ENCODE measurements around the gene ZC3H10. TPM values are rescaled to one million over a fixed set of nuclear protein-coding genes. Genes with fewer than 3 reads are reported as not detected.

ZC3H10 gene
- total and polyA plus RNA-seq, 4 donors = 1.8 to 9.6 (median 6.0) TPM

- WGBS, 2 donors = 88 to 93% methylated on average over 19 of the region's 19 CpGs
- no peak overlapping the region for H3K4me3 ChIP-seq (ENCODE audit: low read length in 2 of 2)
- H3K27ac ChIP-seq (ENCODE audit: low read depth in 1 of 2, low read length in 2 of 2) = no peak overlapping the region
- no peak for DNase-seq
- ATAC-seq (ENCODE audit: low FRiP score) = no peak
- no peaks in the 10 kb centered on the region for H3K9me3 ChIP-seq (ENCODE audit: control insufficient read depth, low read length)
- H3K4me1 ChIP-seq (ENCODE audit: control insufficient read depth in 1 of 2, insufficient read depth in 2 of 2, low read length in 2 of 2) = no peaks in the 10 kb centered on the region
- peaks cover 6 to 17% of the 10 kb centered on the region in 2 donors for H3K36me3 ChIP-seq (ENCODE audit: control insufficient read depth in 1 of 2, insufficient read depth in 2 of 2, low read length in 1 of 2)
- intact Hi-C loops (cut with DNase I) = no loop called here
- H3K27me3 ChIP-seq (ENCODE audit: control insufficient read depth in 1 of 2, insufficient read depth in 2 of 2, low read length in 1 of 2) = no peaks in the 10 kb centered on the region
These were observed 24.1 kb downstream of the ZC3H10 start for GRCh38 chr12:56141946-56142784.

GRCh38 chr12:56143217-56143616 is 25.2 kb downstream of the ZC3H10 start:
- no peak overlapping the region for H3K27ac ChIP-seq (ENCODE audit: low read depth in 1 of 2, low read length in 2 of 2)
- DNase-seq = no peak
- 78 to 79% methylated on average over 4 of the region's 4 CpGs for WGBS, 2 donors
- H3K27me3 ChIP-seq (ENCODE audit: control insufficient read depth in 1 of 2, insufficient read depth in 2 of 2, low read length in 1 of 2) = no peaks in the 10 kb centered on the region
- intact Hi-C loops (cut with DNase I) = no loop called here
- H3K9me3 ChIP-seq (ENCODE audit: control insufficient read depth, low read length) = no peaks in the 10 kb centered on the region
- ATAC-seq (ENCODE audit: low FRiP score) = no peak
- no peaks in the 10 kb centered on the region for H3K4me1 ChIP-seq (ENCODE audit: control insufficient read depth in 1 of 2, insufficient read depth in 2 of 2, low read length in 2 of 2)
- H3K4me3 ChIP-seq (ENCODE audit: low read length in 2 of 2) = no peak overlapping the region
- H3K36me3 ChIP-seq (ENCODE audit: control insufficient read depth in 1 of 2, insufficient read depth in 2 of 2, low read length in 1 of 2) = peaks cover 2 to 14% of the 10 kb centered on the region in 2 donors

- intact Hi-C loops (cut with DNase I) = no loop called here
- Histone ChIP-seq H3K27ac (ENCODE audit: low read depth in 1 of 2, low read length in 2 of 2) (no peak overlapping the region), H3K9me3 (ENCODE audit: control insufficient read depth, low read length) (no peaks in the 10 kb centered on the region), H3K4me1 (ENCODE audit: control insufficient read depth in 1 of 2, insufficient read depth in 2 of 2, low read length in 2 of 2) (no peaks in the 10 kb centered on the region), H3K4me3 (ENCODE audit: low read length in 2 of 2) (no peak overlapping the region), H3K36me3 (ENCODE audit: control insufficient read depth in 1 of 2, insufficient read depth in 2 of 2, low read length in 1 of 2) (peaks cover 0 to 14% of the 10 kb centered on the region in 2 donors), H3K27me3 (ENCODE audit: control insufficient read depth in 1 of 2, insufficient read depth in 2 of 2, low read length in 1 of 2) (no peaks in the 10 kb centered on the region)
- 86% methylated on average over 8 of the region's 8 CpGs for WGBS, 2 donors
- peak; percentile 6 for ATAC-seq (ENCODE audit: low FRiP score)
- DNase-seq = no peak
These were observed 25.8 kb downstream of the ZC3H10 start for GRCh38 chr12:56143870-56144269.

- WGBS, 2 donors = 77 to 89% methylated on average over 3 of the region's 3 CpGs
- ATAC-seq (ENCODE audit: low FRiP score) = no peak
- no peaks in the 10 kb centered on the region for H3K27me3 ChIP-seq (ENCODE audit: control insufficient read depth in 1 of 2, insufficient read depth in 2 of 2, low read length in 1 of 2)
- H3K4me1 ChIP-seq (ENCODE audit: control insufficient read depth in 1 of 2, insufficient read depth in 2 of 2, low read length in 2 of 2) = no peaks in the 10 kb centered on the region
- H3K9me3 ChIP-seq (ENCODE audit: control insufficient read depth, low read length) = no peaks in the 10 kb centered on the region
- no peak overlapping the region for H3K4me3 ChIP-seq (ENCODE audit: low read length in 2 of 2)
- DNase-seq = no peak
- H3K27ac ChIP-seq (ENCODE audit: low read depth in 1 of 2, low read length in 2 of 2) = no peak overlapping the region
- intact Hi-C loops (cut with DNase I) = no loop called here
- peaks cover 0 to 14% of the 10 kb centered on the region in 2 donors for H3K36me3 ChIP-seq (ENCODE audit: control insufficient read depth in 1 of 2, insufficient read depth in 2 of 2, low read length in 1 of 2)
These were observed 27.2 kb downstream of the ZC3H10 start for GRCh38 chr12:56145217-56145616.

DNA sequence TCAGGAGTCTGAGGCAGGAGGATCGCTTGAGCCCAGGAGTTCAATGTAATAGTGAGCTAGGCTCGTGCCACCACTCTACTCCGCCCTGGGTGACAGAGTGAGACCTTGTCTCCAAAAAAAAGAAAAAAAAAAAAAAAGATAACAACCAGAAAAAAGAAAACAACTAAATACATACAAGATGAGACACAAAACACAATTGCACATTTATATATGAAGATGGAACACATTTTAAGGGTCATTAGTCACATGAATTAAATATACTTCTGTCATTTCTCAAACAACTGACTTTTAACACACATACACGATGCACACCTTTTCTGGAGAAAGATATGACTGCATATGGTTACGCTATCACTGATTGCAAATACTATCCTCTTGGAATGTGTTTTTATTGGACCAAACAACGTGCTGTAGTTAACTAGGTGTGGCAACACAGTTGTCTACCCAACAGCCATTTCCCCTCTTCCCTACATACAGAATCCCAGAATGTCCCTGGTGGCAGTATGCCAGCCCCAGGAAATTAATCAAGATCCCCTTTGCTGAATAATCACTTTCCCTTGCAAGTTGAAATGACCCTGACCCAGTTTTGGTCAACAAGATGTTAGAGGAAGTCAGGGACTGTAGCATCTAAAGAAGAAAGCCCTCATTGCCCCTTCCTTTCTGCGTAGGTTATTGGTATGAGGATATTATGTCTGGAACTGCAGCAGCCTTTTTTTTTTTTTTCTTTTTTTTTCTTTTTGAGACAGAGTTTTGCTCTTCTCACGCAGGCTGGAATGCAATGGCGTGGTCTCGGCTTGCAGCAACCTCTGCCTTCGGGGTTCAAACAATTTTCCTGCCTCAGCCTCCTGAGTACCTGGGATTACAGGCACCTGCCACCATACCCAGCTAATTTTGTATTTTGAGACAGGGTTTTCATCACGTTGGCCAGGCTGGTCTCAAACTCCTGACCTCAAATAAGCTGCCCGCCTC is 28.7 kb downstream of the ZC3H10 start:
- Histone ChIP-seq H3K27ac (ENCODE audit: low read depth in 1 of 2, low read length in 2 of 2) (no peak overlapping the region), H3K36me3 (ENCODE audit: control insufficient read depth in 1 of 2, insufficient read depth in 2 of 2, low read length in 1 of 2) (peaks cover 0 to 9% of the 10 kb centered on the region in 2 donors), H3K4me1 (ENCODE audit: control insufficient read depth in 1 of 2, insufficient read depth in 2 of 2, low read length in 2 of 2) (no peaks in the 10 kb centered on the region), H3K27me3 (ENCODE audit: control insufficient read depth in 1 of 2, insufficient read depth in 2 of 2, low read length in 1 of 2) (no peaks in the 10 kb centered on the region), H3K9me3 (ENCODE audit: control insufficient read depth, low read length) (no peaks in the 10 kb centered on the region), H3K4me3 (ENCODE audit: low read length in 2 of 2) (no peak overlapping the region)
- WGBS, 2 donors = 43 to 44% methylated on average over 13 of the region's 13 CpGs
- no peak for DNase-seq
- intact Hi-C loops (cut with DNase I) = no loop called here
- ATAC-seq (ENCODE audit: low FRiP score) = no peak

GRCh38 chr12:56150563-56150962 is 32.5 kb downstream of the ZC3H10 start:
- Histone ChIP-seq H3K4me1 (ENCODE audit: control insufficient read depth in 1 of 2, insufficient read depth in 2 of 2, low read length in 2 of 2) (no peaks in the 10 kb centered on the region), H3K27me3 (ENCODE audit: control insufficient read depth in 1 of 2, insufficient read depth in 2 of 2, low read length in 1 of 2) (no peaks in the 10 kb centered on the region), H3K9me3 (ENCODE audit: control insufficient read depth, low read length) (no peaks in the 10 kb centered on the region), H3K36me3 (ENCODE audit: control insufficient read depth in 1 of 2, insufficient read depth in 2 of 2, low read length in 1 of 2) (no peaks in the 10 kb centered on the region), H3K4me3 (ENCODE audit: low read length in 2 of 2) (no peak overlapping the region), H3K27ac (ENCODE audit: low read depth in 1 of 2, low read length in 2 of 2) (no peak overlapping the region)
- 62 to 65% methylated on average over 3 of the region's 3 CpGs for WGBS, 2 donors
- DNase-seq (no peak), ATAC-seq (ENCODE audit: low FRiP score) (no peak)
- intact Hi-C loops (cut with DNase I) = loop anchor here in 1 of 2 donors (2.0 kb wide), 1 partner anchor 22 kb away; the partner anchor contains the start of gene ESYT1

- H3K9me3 ChIP-seq (ENCODE audit: control insufficient read depth, low read length) = no peaks in the 10 kb centered on the region
- H3K27me3 ChIP-seq (ENCODE audit: control insufficient read depth in 1 of 2, insufficient read depth in 2 of 2, low read length in 1 of 2) = no peaks in the 10 kb centered on the region
- intact Hi-C loops (cut with DNase I) = loop anchor here in 1 of 2 donors (2.0 kb wide), 1 partner anchor 23 kb away; the partner anchor contains the start of gene ESYT1
- no peaks in the 10 kb centered on the region for H3K4me1 ChIP-seq (ENCODE audit: control insufficient read depth in 1 of 2, insufficient read depth in 2 of 2, low read length in 2 of 2)
- peak; percentile 62 to 85 for DNase-seq
- no peaks in the 10 kb centered on the region for H3K36me3 ChIP-seq (ENCODE audit: control insufficient read depth in 1 of 2, insufficient read depth in 2 of 2, low read length in 1 of 2)
- H3K27ac ChIP-seq (ENCODE audit: low read depth in 1 of 2, low read length in 2 of 2) = peak overlapping the region in 1 of 2 donors; percentile 62
- H3K4me3 ChIP-seq (ENCODE audit: low read length in 2 of 2) = peak overlapping the region; percentile 66
- ATAC-seq (ENCODE audit: low FRiP score) = peak; percentile 24
- 11 to 12% methylated on average over 12 of the region's 12 CpGs for WGBS, 2 donors
These were observed 33.6 kb downstream of the ZC3H10 start for GRCh38 chr12:56151672-56152131.

DNA sequence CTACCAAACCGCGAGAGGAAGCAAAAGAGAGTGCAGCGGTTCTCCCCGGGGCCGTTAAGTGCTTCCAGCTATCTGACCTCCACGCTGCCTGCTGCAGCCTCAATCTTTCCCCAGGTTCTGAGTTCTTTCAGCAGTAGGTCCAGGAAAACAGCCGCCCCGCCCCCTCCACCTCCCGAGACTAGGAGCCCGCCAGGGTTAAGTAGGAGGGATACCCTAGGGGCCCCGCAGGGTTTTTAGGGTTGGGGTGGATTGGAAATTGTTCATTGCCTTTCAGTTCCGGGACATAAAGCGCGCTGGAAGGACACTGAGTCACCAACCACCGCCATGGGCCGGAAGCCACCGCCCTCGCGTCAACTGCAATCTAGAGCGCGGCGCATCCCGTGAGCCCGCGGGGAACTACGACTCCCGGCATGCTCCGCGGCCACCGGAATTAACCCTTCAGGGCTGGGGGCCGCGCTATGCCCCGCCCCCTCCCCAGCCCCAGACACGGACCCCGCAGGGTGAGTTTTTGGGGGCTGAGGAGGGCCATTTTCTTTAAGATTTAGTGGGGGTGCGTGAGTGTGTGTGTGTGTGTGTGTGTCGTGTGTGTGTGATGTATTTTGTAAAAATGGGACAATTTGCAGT is 34.2 kb downstream of the ZC3H10 start, which contains the start of gene MYL6B:
TSS of gene MYL6B (plus strand) at position 456 of the 624 bp plus-strand sequence. CDS start 1,332 bp downstream, outside the sequence.
- H3K9me3 ChIP-seq (ENCODE audit: control insufficient read depth, low read length) = no peaks in the 10 kb centered on the region
- no peaks in the 10 kb centered on the region for H3K4me1 ChIP-seq (ENCODE audit: control insufficient read depth in 1 of 2, insufficient read depth in 2 of 2, low read length in 2 of 2)
- peak within 1 kb of the TSS; percentile 66 for H3K4me3 ChIP-seq (ENCODE audit: low read length in 2 of 2)
- H3K36me3 ChIP-seq (ENCODE audit: control insufficient read depth in 1 of 2, insufficient read depth in 2 of 2, low read length in 1 of 2) = no peaks in the 10 kb centered on the region
- intact Hi-C loops (cut with DNase I) = no loop called here
- H3K27me3 ChIP-seq (ENCODE audit: control insufficient read depth in 1 of 2, insufficient read depth in 2 of 2, low read length in 1 of 2) = no peaks in the 10 kb centered on the region
- WGBS, 2 donors = 0% methylated on average over 37 of the region's 37 CpGs
- peak within 1 kb of the TSS in 1 of 2 donors; percentile 62 for H3K27ac ChIP-seq (ENCODE audit: low read depth in 1 of 2, low read length in 2 of 2)
- DNase-seq (peak; percentile 97 to 99), ATAC-seq (ENCODE audit: low FRiP score) (peak; percentile 95)

All from aorta (tissue), 5 donors.